ENCODE measurements around the gene STAMBP. TPM values are rescaled to one million over a fixed set of nuclear protein-coding genes. Genes with fewer than 3 reads are reported as not detected.
"Not testable (repeated sequence)": the region's sequence is repeated elsewhere in the genome, so short reads cannot be mapped to it uniquely, and the experiment has no call there.

Gene STAMBP
- total and polyA plus RNA-seq, 7 donors = 40.7 to 101 (median 62.1) TPM

DNA sequence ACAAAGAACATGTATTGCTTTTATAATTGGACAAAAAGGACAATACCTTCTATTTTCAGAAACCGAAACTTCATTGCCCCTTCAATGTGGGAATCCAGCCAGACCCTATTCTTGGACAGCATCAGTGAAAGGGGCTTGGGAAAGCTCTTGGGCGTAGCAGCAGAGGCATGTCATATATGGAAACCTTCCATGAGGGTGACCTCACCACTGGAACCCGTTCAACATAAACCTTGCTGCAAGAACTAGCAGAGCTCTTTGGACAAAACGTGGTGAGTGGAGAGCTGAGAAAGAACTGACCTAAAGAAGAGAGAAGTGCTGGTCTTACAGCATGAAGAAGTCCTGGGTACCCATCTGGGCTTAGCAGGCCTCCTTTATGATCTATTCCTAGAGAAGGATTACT lies 41.3 kb downstream of the STAMBP start:
- ATAC-seq = peak; percentile 32 to 83 (median 70)
- Histone ChIP-seq H3K9me3 (no peaks in the 10 kb centered on the region), H3K27ac (peak overlapping the region; percentile 50), H3K27me3 (ENCODE audit: insufficient read depth in 3 of 3, low read length in 2 of 3) (no peaks in the 10 kb centered on the region), H3K4me1 (peaks cover 6% of the 10 kb centered on the region), H3K4me3 (no peak overlapping the region), H3K36me3 (ENCODE audit: insufficient read depth in 1 of 2, low read depth in 1 of 2) (peaks cover 0 to 27% of the 10 kb centered on the region in 2 donors)
- DNase-seq = peak in 1 of 2 donors; percentile 23
- intact Hi-C loops (cut with DNase I) = no loop called here
- TF ChIP-seq, protein P1, sequence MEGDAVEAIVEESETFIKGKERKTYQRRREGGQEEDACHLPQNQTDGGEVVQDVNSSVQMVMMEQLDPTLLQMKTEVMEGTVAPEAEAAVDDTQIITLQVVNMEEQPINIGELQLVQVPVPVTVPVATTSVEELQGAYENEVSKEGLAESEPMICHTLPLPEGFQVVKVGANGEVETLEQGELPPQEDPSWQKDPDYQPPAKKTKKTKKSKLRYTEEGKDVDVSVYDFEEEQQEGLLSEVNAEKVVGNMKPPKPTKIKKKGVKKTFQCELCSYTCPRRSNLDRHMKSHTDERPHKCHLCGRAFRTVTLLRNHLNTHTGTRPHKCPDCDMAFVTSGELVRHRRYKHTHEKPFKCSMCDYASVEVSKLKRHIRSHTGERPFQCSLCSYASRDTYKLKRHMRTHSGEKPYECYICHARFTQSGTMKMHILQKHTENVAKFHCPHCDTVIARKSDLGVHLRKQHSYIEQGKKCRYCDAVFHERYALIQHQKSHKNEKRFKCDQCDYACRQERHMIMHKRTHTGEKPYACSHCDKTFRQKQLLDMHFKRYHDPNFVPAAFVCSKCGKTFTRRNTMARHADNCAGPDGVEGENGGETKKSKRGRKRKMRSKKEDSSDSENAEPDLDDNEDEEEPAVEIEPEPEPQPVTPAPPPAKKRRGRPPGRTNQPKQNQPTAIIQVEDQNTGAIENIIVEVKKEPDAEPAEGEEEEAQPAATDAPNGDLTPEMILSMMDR (IDR thresholded peaks at IDR 0.05) = no peak
- 12 to 16% (median 15%) methylated on average over 4 of the region's 4 CpGs for WGBS, 3 donors

DNA sequence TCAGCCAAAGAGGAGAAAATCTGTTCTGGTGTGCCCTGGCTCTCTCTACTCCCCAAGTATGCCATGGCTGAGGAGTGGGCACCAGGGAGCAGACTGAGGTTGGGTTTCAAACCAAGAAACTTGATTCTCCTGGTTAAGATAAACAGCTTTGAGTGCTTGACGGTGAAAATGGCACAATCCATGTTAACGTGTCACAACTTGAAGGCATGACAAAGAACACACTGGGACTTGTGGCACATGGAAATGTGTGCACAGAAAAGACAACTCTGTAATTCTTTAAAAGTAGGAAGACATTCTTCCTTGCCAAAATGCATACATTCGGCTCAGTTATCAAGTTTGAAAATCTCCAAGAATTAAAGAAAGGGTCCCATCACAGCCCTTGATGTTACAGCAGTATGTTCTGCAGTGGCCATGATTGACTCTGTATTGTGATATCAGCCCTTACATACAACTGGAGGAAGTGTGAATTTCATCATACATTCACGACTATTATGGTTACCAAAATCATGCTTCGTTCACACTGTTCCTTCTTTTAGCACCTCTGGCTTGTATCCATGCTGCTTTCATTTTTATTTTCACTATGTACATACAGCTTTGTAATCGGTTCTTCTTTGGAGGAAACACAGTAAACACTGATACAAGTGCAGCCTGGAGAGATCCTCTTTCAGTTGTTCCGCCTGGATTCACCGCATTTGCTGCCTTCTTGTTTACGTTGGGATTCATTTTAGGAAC lies 48.5 kb downstream of the STAMBP start:
- DNase-seq (no peak), ATAC-seq (no peak)
- Histone ChIP-seq H3K9me3 (no peaks in the 10 kb centered on the region), H3K4me3 (no peak overlapping the region), H3K27me3 (ENCODE audit: insufficient read depth in 3 of 3, low read length in 2 of 3) (no peaks in the 10 kb centered on the region), H3K27ac (no peak overlapping the region), H3K4me1 (no peaks in the 10 kb centered on the region), H3K36me3 (ENCODE audit: insufficient read depth in 1 of 2, low read depth in 1 of 2) (no peaks in the 10 kb centered on the region)
- intact Hi-C loops (cut with DNase I) = no loop called here
- WGBS, 3 donors = 53 to 62% (median 57%) methylated on average over 9 of the region's 9 CpGs
- TF ChIP-seq, protein P1 (IDR thresholded peaks at IDR 0.05) = no peak

DNA sequence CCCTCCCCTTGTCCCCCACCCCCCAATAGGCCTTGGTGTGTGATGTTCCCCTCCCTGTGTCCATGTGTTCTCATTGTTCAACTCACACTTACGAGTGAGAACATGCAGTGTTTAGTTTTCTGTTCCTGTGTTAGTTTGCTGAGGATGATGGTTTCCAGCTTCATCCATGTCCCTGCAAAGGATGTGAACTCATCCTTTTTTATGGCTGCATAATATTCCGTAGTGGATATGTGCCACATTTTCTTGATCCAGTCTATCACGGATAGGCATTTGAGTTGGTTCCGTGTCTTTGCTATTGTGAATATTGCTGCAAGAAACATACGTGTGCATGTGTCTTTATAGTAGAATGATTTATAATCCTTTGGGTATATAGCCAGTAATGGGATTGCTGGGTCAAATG lies 49.2 kb downstream of the STAMBP start:
- ATAC-seq; H3K27ac ChIP-seq; H3K4me1 ChIP-seq; H3K4me3 ChIP-seq; H3K36me3 ChIP-seq (ENCODE audit: insufficient read depth in 1 of 2, low read depth in 1 of 2); H3K27me3 ChIP-seq (ENCODE audit: insufficient read depth in 3 of 3, low read length in 2 of 3); H3K9me3 ChIP-seq; intact Hi-C loops (cut with DNase I); DNase-seq: not testable (repeated sequence)
- WGBS, 3 donors = 92 to 97% (median 93%) methylated on average over 5 of the region's 5 CpGs

DNA sequence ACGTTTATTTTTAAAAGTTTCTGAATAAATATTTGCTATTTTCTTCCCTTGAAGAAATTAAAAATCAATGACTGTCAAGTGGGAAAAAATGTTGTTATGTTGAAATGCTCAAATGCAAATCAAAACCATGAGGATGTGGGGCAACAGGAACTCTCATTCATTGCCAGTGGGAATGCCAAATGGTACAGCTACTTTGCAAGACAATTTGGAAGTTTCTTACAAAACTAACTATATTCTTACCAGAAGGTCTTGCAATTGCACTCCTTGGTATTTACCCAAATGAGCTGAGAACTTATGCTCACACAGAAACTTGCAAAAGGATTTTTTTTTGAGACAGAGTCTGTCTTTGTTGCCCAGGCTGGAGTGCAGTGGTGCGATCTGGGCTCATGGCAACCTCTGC lies 56.6 kb downstream of the STAMBP start:
- WGBS, 3 donors = 51 to 58% (median 54%) methylated on average over 2 of the region's 2 CpGs
- intact Hi-C loops (cut with DNase I) = no loop called here
- TF ChIP-seq, protein P1 (IDR thresholded peaks at IDR 0.05) = no peak

DNA sequence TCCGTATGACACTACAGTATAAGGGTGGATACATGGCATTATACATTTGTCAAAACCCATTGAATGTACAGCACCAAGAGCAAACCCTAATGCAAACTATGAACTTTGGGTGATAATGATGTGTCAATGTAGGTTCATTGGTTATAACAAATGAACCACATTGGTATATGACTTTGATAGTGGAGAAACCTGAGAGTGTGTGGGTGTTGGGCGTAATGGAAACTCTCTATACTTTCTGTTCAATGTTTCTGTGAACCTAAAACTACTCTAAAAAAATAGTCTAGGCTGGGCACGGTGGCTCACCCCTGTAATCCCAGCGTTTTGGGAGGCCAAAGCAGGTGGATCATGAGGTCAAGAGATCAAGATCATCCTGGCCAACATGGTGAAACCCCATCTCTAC lies 57.6 kb downstream of the STAMBP start:
- no peak for DNase-seq
- no peak for ATAC-seq
- Histone ChIP-seq H3K27ac (no peak overlapping the region), H3K4me1 (no peaks in the 10 kb centered on the region), H3K36me3 (ENCODE audit: insufficient read depth in 1 of 2, low read depth in 1 of 2) (no peaks in the 10 kb centered on the region), H3K4me3 (no peak overlapping the region), H3K27me3 (ENCODE audit: insufficient read depth in 3 of 3, low read length in 2 of 3) (no peaks in the 10 kb centered on the region), H3K9me3 (no peaks in the 10 kb centered on the region)
- 76 to 79% (median 78%) methylated on average over 4 of the region's 4 CpGs for WGBS, 3 donors
- intact Hi-C loops (cut with DNase I) = no loop called here
- TF ChIP-seq, protein P1 (IDR thresholded peaks at IDR 0.05) = no peak

More for the DNA sequence above, 56.6 kb downstream of the STAMBP start:
- no peak overlapping the region for H3K27ac ChIP-seq
- no peaks in the 10 kb centered on the region for H3K9me3 ChIP-seq
- no peak overlapping the region for H3K4me3 ChIP-seq
- H3K27me3 ChIP-seq (ENCODE audit: insufficient read depth in 3 of 3, low read length in 2 of 3) = no peaks in the 10 kb centered on the region
- no peak for ATAC-seq
- H3K4me1 ChIP-seq = no peaks in the 10 kb centered on the region
- H3K36me3 ChIP-seq (ENCODE audit: insufficient read depth in 1 of 2, low read depth in 1 of 2) = no peaks in the 10 kb centered on the region
- no peak for DNase-seq

DNA sequence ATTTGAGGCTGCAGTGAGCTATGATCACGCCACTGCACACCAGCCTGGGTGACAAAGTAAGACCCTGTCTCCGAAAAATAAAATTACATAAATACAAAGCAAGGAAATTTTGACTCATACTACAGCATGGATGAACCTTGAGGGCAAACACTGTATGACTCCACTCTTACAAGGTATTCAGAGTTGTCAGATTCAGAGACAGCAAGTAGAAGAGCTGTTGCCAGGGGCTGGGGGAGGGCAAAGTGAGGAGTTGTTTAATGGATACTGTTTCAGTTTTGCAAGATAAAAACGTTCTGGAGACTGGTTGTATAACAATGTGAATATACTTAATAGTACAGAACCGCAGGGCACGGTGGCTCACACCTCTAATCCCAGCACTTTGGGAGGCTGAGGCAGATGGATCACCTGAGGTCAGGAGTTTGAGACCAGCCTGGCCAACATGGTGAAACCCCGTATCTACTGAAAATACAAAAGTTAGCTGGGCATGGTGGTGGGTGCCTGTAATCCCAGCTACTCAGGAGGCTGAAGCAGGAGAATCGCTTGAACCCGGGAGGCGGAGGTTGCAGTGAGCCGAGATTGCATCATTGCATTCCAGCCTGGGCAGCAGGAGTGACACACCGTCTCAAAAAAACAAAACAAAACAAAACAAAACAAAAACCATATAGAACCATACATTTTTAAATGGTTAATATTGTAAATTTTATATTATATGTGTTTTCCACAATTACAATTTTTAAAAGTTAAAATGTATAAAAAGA lies 59.0 kb downstream of the STAMBP start:
- ATAC-seq; H3K36me3 ChIP-seq (ENCODE audit: insufficient read depth in 1 of 2, low read depth in 1 of 2); H3K4me1 ChIP-seq; H3K4me3 ChIP-seq; intact Hi-C loops (cut with DNase I); H3K27me3 ChIP-seq (ENCODE audit: insufficient read depth in 3 of 3, low read length in 2 of 3); H3K27ac ChIP-seq; DNase-seq; H3K9me3 ChIP-seq: not testable (repeated sequence)
- WGBS, 3 donors = 72 to 77% (median 75%) methylated on average over 10 to 11 of the region's 11 CpGs

All from psoas muscle (tissue), 8 donors.